ENCODE data around the gene CARHSP1. TPM values are rescaled to one million over a fixed set of nuclear protein-coding genes. Genes with fewer than 3 reads are reported as not detected.

The CARHSP1 gene
- total and polyA plus RNA-seq, 7 experiments from 2014 or later = 24.9 to 123 (median 39.2) TPM

DNA sequence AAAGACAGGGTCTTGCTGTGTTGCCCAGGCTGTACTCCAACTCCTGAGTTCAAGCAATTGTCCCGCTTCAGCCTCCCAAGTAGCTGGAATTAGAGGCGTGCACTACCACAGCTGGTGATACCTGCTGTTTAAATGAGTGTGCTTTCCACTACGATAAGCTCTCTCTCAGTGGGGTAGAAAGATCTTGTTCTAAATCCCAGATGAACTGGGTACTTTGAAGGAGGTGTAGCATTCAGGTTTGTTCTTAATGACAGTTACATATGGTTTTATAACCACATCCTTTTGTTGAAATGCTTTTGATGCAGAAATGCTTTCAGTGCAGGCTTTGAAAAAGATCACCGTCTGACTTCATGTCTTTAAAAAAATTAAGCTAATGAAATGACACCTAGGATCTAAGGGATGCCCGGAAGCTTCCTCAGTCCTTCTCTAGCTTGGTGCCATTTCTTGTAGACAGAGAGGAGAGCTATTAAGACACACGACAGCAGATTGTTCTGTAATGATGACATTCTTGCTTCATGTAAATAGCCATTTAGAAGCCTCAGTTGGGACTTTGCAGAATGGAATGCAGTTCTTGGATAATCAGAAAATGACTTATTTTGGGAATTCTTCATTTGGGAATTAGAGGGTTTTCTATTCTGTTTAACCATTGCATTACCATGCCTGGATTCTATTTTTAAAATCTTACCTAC lies 51.7 kb downstream of the CARHSP1 start:
- CTCF ChIA-PET = interaction anchor here (0.7 to 1.2 kb wide), 3 partner anchors 31 to 62 kb away, joined by 3 read pairs; no protein-coding TSS in a partner anchor
- peak in 6 of 9 donors; percentile 38 to 66 (median 56) for DNase-seq
- intact Hi-C loops (cut with micrococcal nuclease) = loop anchor here (1.0 to 5.0 kb wide), 4 partner anchors 18 to 64 kb away; partner anchors contain the start of genes CARHSP1 (in 1 of the 2), PMM2 (in 1 of the 2) and TMEM186 (in 1 of the 2)

DNA sequence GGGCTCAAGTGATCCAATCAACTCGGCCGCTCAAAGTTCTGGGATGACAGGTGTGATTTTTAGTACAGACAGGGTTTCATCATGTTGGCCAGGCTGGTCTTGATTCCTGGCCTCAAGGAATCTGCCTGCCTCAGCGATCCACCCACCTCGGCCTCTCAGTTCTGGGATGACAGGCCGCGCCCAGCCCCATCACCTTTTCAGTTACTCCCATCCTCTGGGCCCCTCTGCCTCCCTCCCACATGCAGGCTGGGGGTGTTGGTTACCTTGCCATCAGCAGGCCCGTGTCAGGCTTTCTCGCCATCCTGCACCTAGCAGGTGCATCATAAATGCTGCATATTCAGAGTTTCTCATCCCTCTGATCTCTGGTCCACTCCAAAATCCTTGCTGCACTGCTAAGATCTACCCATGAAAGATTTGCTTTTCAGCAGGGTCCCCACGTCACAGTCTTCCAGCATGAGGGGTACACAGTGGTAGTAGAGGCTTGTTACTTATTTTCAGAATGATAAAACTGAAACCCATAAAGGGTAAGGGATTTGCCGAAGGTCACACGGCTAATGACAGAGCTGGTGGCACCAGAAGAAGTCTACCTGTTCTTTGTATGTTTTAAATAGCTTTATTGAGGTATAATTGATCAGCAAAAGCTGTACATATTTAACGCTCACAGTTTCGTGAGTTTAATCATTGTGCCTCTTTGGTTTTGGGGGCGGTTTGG lies 54.6 kb downstream of the CARHSP1 start:
- Mint-ChIP-seq H3K4me3 (no peak overlapping the region), H3K9me3 (peaks cover 0 to 2% (median 0%) of the 10 kb centered on the region in 11 donors), H3K27me3 (no peaks in the 10 kb centered on the region), H3K4me1 (peaks cover 11 to 25% (median 22%) of the 10 kb centered on the region in 7 donors), H3K36me3 (peaks cover 14 to 52% (median 30%) of the 10 kb centered on the region in 5 donors), H3K27ac (peak overlapping the region in 1 of 9 donors; percentile 11)
- intact Hi-C loops (cut with micrococcal nuclease) = no loop called here
- ATAC-seq (no peak), DNase-seq (no peak)
- Histone ChIP-seq H3K9me3 (ENCODE audit: control insufficient read depth in 2 of 3, low read length in 3 of 3) (no peaks in the 10 kb centered on the region), H3K4me1 (ENCODE audit: control insufficient read depth in 2 of 2, insufficient read depth in 2 of 2, low read length in 2 of 2) (peaks cover 0 to 5% of the 10 kb centered on the region in 2 donors), H3K27ac (ENCODE audit: low read depth, low read length) (no peak overlapping the region), H3K4me3 (ENCODE audit: low read length) (no peak overlapping the region), H3K36me3 (ENCODE audit: control insufficient read depth in 2 of 3, insufficient read depth in 3 of 3, low read length in 3 of 3) (peaks cover 0 to 70% (median 18%) of the 10 kb centered on the region in 3 experiments), H3K27me3 (ENCODE audit: control insufficient read depth in 2 of 2, insufficient read depth in 2 of 2, low read length in 2 of 2) (no peaks in the 10 kb centered on the region)
- ChIA-PET CTCF (no interaction called here), POLR2A (no interaction called here)

More for the DNA sequence above, 51.7 kb downstream of the CARHSP1 start:
- peak overlapping the region; percentile 2 to 86 (median 68) for H3K27ac Mint-ChIP-seq
- Histone ChIP-seq H3K9me3 (ENCODE audit: control insufficient read depth in 2 of 3, low read length in 3 of 3) (no peaks in the 10 kb centered on the region), H3K27ac (ENCODE audit: low read depth, low read length) (no peak overlapping the region), H3K4me3 (ENCODE audit: low read length) (no peak overlapping the region), H3K4me1 (ENCODE audit: control insufficient read depth in 2 of 2, insufficient read depth in 2 of 2, low read length in 2 of 2) (peaks cover 0 to 5% of the 10 kb centered on the region in 2 donors), H3K36me3 (ENCODE audit: control insufficient read depth in 2 of 3, insufficient read depth in 3 of 3, low read length in 3 of 3) (peaks cover 0 to 69% (median 18%) of the 10 kb centered on the region in 3 experiments), H3K27me3 (ENCODE audit: control insufficient read depth in 2 of 2, insufficient read depth in 2 of 2, low read length in 2 of 2) (no peaks in the 10 kb centered on the region)
- H3K4me1 Mint-ChIP-seq = peaks cover 11 to 27% (median 23%) of the 10 kb centered on the region in 7 donors
- peaks cover 0 to 2% (median 0%) of the 10 kb centered on the region in 11 donors for H3K9me3 Mint-ChIP-seq
- no peaks in the 10 kb centered on the region for H3K27me3 Mint-ChIP-seq
- peak; percentile 69 for ATAC-seq
- H3K4me3 Mint-ChIP-seq = peak overlapping the region in 5 of 10 donors; percentile 7 to 69 (median 46)
- POLR2A ChIA-PET = interaction anchor here (0.8 to 1.2 kb wide), 4 partner anchors 20 to 274 kb away, joined by 3 to 4 read pairs (median 3); partner anchors contain the start of genes CARHSP1, HAPSTR1, PMM2 and TMEM186
- H3K36me3 Mint-ChIP-seq = peaks cover 11 to 52% (median 39%) of the 10 kb centered on the region in 5 donors

GRCh38 chr16:8812162-8812843 lies 56.5 kb downstream of the CARHSP1 start:
- Mint-ChIP-seq H3K9me3 (peaks cover 0 to 2% (median 0%) of the 10 kb centered on the region in 11 donors), H3K27me3 (no peaks in the 10 kb centered on the region), H3K36me3 (peaks cover 16 to 51% (median 31%) of the 10 kb centered on the region in 5 donors), H3K4me1 (peaks cover 7 to 17% (median 13%) of the 10 kb centered on the region in 7 donors), H3K4me3 (no peak overlapping the region), H3K27ac (no peak overlapping the region)
- H3K27me3 ChIP-seq (ENCODE audit: control insufficient read depth in 2 of 2, insufficient read depth in 2 of 2, low read length in 2 of 2) = no peaks in the 10 kb centered on the region
- peaks cover 0 to 3% of the 10 kb centered on the region in 2 donors for H3K4me1 ChIP-seq (ENCODE audit: control insufficient read depth in 2 of 2, insufficient read depth in 2 of 2, low read length in 2 of 2)
- CTCF ChIA-PET = no interaction called here
- no peak overlapping the region for H3K4me3 ChIP-seq (ENCODE audit: low read length)
- DNase-seq = no peak
- POLR2A ChIA-PET = no interaction called here
- intact Hi-C loops (cut with micrococcal nuclease) = no loop called here
- no peak overlapping the region for H3K27ac ChIP-seq (ENCODE audit: low read depth, low read length)
- H3K9me3 ChIP-seq (ENCODE audit: control insufficient read depth in 2 of 3, low read length in 3 of 3) = no peaks in the 10 kb centered on the region
- peaks cover 11 to 77% (median 32%) of the 10 kb centered on the region in 3 experiments for H3K36me3 ChIP-seq (ENCODE audit: control insufficient read depth in 2 of 3, insufficient read depth in 3 of 3, low read length in 3 of 3)
- ATAC-seq = no peak

DNA sequence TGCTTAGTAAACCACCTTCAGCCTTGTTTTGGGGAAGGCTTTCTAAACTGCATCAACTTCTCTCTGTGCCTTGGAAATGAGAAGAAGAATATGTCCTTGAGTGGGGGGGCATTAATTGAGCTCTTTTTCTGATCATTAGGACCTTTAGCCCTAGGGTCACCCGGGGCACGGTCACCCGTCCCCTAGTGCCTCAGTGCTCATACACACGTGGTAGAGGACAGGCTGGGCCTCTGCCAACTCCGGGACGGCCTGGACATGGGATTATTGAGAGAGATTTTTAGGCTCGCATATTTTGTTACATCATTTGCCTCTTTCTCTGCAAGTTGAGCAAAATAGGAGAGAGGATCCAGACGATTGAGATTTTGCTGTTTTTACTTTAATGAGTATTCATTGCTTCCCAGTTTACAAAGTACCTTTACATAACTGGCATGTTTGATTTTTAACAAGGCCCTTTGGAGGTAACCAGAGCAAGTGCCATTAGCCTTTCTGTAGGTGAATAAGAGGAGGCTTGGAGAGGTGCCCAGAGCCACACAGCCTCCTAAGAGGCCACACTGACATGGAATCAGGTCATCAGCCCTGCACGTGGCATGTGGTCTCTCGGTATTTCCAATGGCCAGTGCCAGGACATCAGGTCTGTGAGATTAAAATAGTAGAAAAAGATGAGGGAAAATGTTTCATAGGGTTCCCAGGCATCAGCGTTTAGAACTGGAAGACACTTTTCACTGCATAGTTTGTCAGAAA lies 60.0 kb downstream of the CARHSP1 start:
- Histone ChIP-seq H3K4me3 (ENCODE audit: low read length) (no peak overlapping the region), H3K27me3 (ENCODE audit: control insufficient read depth in 2 of 2, insufficient read depth in 2 of 2, low read length in 2 of 2) (no peaks in the 10 kb centered on the region), H3K27ac (ENCODE audit: low read depth, low read length) (no peak overlapping the region), H3K9me3 (ENCODE audit: control insufficient read depth in 2 of 3, low read length in 3 of 3) (no peaks in the 10 kb centered on the region), H3K36me3 (ENCODE audit: control insufficient read depth in 2 of 3, insufficient read depth in 3 of 3, low read length in 3 of 3) (peaks cover 25 to 91% (median 30%) of the 10 kb centered on the region in 3 experiments), H3K4me1 (ENCODE audit: control insufficient read depth in 2 of 2, insufficient read depth in 2 of 2, low read length in 2 of 2) (no peaks in the 10 kb centered on the region)
- H3K27me3 Mint-ChIP-seq = no peaks in the 10 kb centered on the region
- ChIA-PET CTCF (interaction anchor here (1.9 kb wide), 1 partner anchor 10 kb away, joined by 4 read pairs; no protein-coding TSS in a partner anchor), POLR2A (no interaction called here)
- H3K4me1 Mint-ChIP-seq = peaks cover 0 to 5% (median 0%) of the 10 kb centered on the region in 7 donors
- intact Hi-C loops (cut with micrococcal nuclease) = no loop called here
- DNase-seq = no peak
- ATAC-seq = no peak
- no peak overlapping the region for H3K4me3 Mint-ChIP-seq
- no peaks in the 10 kb centered on the region for H3K9me3 Mint-ChIP-seq
- peaks cover 12 to 51% (median 26%) of the 10 kb centered on the region in 5 donors for H3K36me3 Mint-ChIP-seq
- H3K27ac Mint-ChIP-seq = no peak overlapping the region

DNA sequence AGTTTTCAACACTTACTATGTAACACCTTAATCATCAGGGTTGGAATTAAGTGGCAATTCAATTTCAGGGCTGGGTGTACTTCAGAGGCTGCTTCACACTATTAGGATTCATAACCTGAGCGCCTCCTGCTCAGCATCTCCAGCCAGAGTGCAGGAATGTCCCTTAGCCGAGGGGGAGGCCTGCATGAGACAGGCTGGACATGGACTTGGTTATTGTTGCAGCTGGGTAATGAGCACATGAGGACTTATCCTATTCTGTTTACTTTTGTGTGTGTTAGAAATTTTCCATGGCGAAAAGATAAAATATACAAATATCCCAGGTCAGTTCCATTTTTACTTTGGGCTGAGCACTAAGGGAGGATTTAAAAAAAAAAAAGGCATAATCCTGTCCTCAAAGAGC lies 60.8 kb downstream of the CARHSP1 start:
- ChIA-PET CTCF (no interaction called here), POLR2A (no interaction called here)
- Mint-ChIP-seq H3K36me3 (peaks cover 12 to 51% (median 26%) of the 10 kb centered on the region in 5 donors), H3K27me3 (no peaks in the 10 kb centered on the region), H3K4me3 (no peak overlapping the region), H3K9me3 (no peaks in the 10 kb centered on the region), H3K4me1 (peaks cover 0 to 9% (median 0%) of the 10 kb centered on the region in 7 donors), H3K27ac (no peak overlapping the region)
- intact Hi-C loops (cut with micrococcal nuclease) = no loop called here
- no peak for DNase-seq
- no peak for ATAC-seq
- H3K4me1 ChIP-seq (ENCODE audit: control insufficient read depth in 2 of 2, insufficient read depth in 2 of 2, low read length in 2 of 2) = no peaks in the 10 kb centered on the region
- no peaks in the 10 kb centered on the region for H3K9me3 ChIP-seq (ENCODE audit: control insufficient read depth in 2 of 3, low read length in 3 of 3)
- H3K27ac ChIP-seq (ENCODE audit: low read depth, low read length) = no peak overlapping the region
- H3K27me3 ChIP-seq (ENCODE audit: control insufficient read depth in 2 of 2, insufficient read depth in 2 of 2, low read length in 2 of 2) = no peaks in the 10 kb centered on the region
- H3K36me3 ChIP-seq (ENCODE audit: control insufficient read depth in 2 of 3, insufficient read depth in 3 of 3, low read length in 3 of 3) = peaks cover 28 to 87% (median 28%) of the 10 kb centered on the region in 3 experiments
- H3K4me3 ChIP-seq (ENCODE audit: low read length) = no peak overlapping the region

DNA sequence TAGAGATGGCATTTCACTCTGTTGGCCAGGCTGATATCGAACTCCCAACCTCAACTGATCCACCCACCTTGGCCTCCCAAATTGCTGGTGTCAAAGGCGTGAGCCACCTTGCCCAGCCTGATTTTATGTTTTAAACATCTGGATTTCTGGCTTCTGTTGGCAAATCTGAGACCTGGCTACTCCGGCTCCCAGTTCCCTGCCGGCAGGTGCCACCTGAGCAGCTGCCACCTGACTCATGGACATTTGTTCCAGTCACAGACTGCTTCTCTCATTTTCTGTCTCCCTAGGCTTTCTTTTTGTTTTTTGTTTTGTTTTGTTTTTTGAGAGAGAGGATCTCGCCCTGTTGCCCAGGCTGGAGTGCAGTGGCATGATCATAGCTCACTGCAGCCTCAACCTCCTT lies 61.6 kb downstream of the CARHSP1 start:
- H3K36me3 ChIP-seq (ENCODE audit: control insufficient read depth in 2 of 3, insufficient read depth in 3 of 3, low read length in 3 of 3) = peaks cover 23 to 87% (median 36%) of the 10 kb centered on the region in 3 experiments
- DNase-seq (no peak), ATAC-seq (no peak)
- Mint-ChIP-seq H3K27ac (no peak overlapping the region), H3K36me3 (peaks cover 10 to 53% (median 28%) of the 10 kb centered on the region in 5 donors), H3K27me3 (no peaks in the 10 kb centered on the region), H3K9me3 (no peaks in the 10 kb centered on the region), H3K4me1 (peaks cover 0 to 9% (median 0%) of the 10 kb centered on the region in 7 donors), H3K4me3 (no peak overlapping the region)
- CTCF ChIA-PET = no interaction called here
- intact Hi-C loops (cut with micrococcal nuclease) = no loop called here
- H3K9me3 ChIP-seq (ENCODE audit: control insufficient read depth in 2 of 3, low read length in 3 of 3) = no peaks in the 10 kb centered on the region
- no peak overlapping the region for H3K27ac ChIP-seq (ENCODE audit: low read depth, low read length)
- H3K4me1 ChIP-seq (ENCODE audit: control insufficient read depth in 2 of 2, insufficient read depth in 2 of 2, low read length in 2 of 2) = no peaks in the 10 kb centered on the region
- POLR2A ChIA-PET = no interaction called here
- H3K4me3 ChIP-seq (ENCODE audit: low read length) = no peak overlapping the region
- no peaks in the 10 kb centered on the region for H3K27me3 ChIP-seq (ENCODE audit: control insufficient read depth in 2 of 2, insufficient read depth in 2 of 2, low read length in 2 of 2)

All from naive thymus-derived CD4-positive, alpha-beta T cell (primary cell).